Lower lobe of right lung (tissue), 2 donors: ENCODE data around the gene PADI3. TPM values are rescaled to one million over a fixed set of nuclear protein-coding genes. Genes with fewer than 3 reads are reported as not detected.

ENCODE experiments used
- ATAC-seq, 2 donors: fragments of 200-7000 bp; cut with Tn5 transposase; one replicate each; pipeline ENCODE4 v1.9.1; 2020 to 2022; ENCODE audit warnings: mild to moderate bottlenecking in 2 of 2, moderate library complexity in 2 of 2
- DNase-seq: peaks from one replicate; pipeline ENCODE4 v3.0.0-alpha.2; 2020
- H3K27ac ChIP-seq: fragments of 200-600 bp; one replicate; pipeline ENCODE4 v1.8.0; 2022
- H3K27me3 ChIP-seq: fragments of 200-600 bp; one replicate; pipeline ENCODE4 v1.8.0; 2022; ENCODE audit warnings: low read depth
- H3K36me3 ChIP-seq: fragments of 200-600 bp; one replicate; pipeline ENCODE4 v1.8.0; 2022; ENCODE audit warnings: mild to moderate bottlenecking
- H3K4me1 ChIP-seq: fragments of 200-600 bp; one replicate; pipeline ENCODE4 v1.8.0; 2022
- H3K4me3 ChIP-seq: fragments of 200-600 bp; one replicate; pipeline ENCODE4 v1.8.0; 2022; ENCODE audit warnings: mild to moderate bottlenecking
- H3K9me3 ChIP-seq: fragments of 200-600 bp; one replicate; pipeline ENCODE4 v1.8.0; 2022
- intact Hi-C: fragments of 100-400 bp; cut with DNase I; formaldehyde crosslinking; loops from one replicate; pipeline ENCODE4 v1.11.0; 2022
- total RNA-seq: library from RNA; stranded (reverse); fragmentation: NEBNext Ultra II Directional; extraction: Animal tissue kit (Norgen Biotek cat#: 25700); gene quantifications from one replicate; pipeline ENCODE4 v1.2.1, GENCODE V29; 2021
- TF ChIP-seq, protein P1 (sequence below): fragments of 200-600 bp; IDR thresholded peaks from one replicate; pipeline ENCODE4 v1.8.0; 2022; ENCODE audit warnings: antibody characterized with exemption, mild to moderate bottlenecking
- donor health status: DM: no; HTN: yes; CAD: no; lungs with severe emphysema.

PADI3 gene
- total RNA-seq, 1 donor from 2014 or later, result not detected

DNA sequence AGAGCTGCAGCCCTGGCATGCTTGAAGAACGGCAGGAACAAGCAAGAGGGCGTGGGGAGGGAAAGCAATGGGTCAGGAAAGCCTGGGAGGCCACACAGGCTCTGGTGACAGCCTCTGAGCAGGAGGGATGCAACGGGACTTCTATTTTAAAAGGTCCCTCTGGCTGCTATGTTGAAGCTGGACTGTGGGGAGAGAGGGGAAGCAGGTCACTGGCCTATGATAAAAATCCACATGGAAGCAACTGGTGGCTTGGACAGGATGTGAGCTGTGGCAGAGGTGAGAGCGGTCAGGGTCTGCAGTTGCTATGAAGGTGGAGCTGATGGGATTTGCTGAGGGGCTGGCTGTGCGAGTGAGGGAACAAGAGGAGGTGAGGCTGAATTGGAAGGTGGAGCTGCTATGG is 32.8 kb upstream of the PADI3 start:
- H3K4me1 ChIP-seq, result peaks cover 15% of the 10 kb centered on the region
- peaks cover 38% of the 10 kb centered on the region for H3K27me3 ChIP-seq
- ATAC-seq, result no peak
- H3K4me3 ChIP-seq, result no peak overlapping the region
- H3K9me3 ChIP-seq, result no peaks in the 10 kb centered on the region
- H3K27ac ChIP-seq, result no peak overlapping the region
- TF ChIP-seq, protein P1, sequence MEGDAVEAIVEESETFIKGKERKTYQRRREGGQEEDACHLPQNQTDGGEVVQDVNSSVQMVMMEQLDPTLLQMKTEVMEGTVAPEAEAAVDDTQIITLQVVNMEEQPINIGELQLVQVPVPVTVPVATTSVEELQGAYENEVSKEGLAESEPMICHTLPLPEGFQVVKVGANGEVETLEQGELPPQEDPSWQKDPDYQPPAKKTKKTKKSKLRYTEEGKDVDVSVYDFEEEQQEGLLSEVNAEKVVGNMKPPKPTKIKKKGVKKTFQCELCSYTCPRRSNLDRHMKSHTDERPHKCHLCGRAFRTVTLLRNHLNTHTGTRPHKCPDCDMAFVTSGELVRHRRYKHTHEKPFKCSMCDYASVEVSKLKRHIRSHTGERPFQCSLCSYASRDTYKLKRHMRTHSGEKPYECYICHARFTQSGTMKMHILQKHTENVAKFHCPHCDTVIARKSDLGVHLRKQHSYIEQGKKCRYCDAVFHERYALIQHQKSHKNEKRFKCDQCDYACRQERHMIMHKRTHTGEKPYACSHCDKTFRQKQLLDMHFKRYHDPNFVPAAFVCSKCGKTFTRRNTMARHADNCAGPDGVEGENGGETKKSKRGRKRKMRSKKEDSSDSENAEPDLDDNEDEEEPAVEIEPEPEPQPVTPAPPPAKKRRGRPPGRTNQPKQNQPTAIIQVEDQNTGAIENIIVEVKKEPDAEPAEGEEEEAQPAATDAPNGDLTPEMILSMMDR, result no peak
- H3K36me3 ChIP-seq, result no peaks in the 10 kb centered on the region
- DNase-seq, result no peak
- intact Hi-C loops, result no loop called here

DNA sequence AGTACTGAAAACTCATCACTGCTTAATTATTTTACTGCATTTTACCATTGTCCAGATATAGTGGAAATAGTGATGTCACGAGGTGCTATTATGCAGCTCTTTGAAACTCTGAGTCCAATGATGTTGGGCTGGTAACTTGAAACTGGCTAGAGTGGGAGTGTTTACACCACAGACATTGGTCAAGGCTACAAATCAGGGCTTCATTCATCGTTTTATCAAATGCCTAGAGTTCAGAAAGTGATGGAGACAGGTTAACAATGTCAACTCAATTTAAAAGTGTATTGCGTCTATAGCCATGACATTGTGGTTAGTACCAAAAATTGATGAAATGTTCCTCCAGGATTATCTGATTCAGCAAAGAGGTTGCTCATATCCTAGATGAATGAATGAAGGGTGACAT is 31.3 kb upstream of the PADI3 start:
- intact Hi-C loops, result no loop called here
- TF ChIP-seq, protein P1, result no peak
- H3K27me3 ChIP-seq, result peaks cover 33% of the 10 kb centered on the region
- H3K36me3 ChIP-seq, result no peaks in the 10 kb centered on the region
- ATAC-seq (no peak), DNase-seq (no peak)
- no peaks in the 10 kb centered on the region for H3K9me3 ChIP-seq
- no peak overlapping the region for H3K27ac ChIP-seq
- no peak overlapping the region for H3K4me3 ChIP-seq
- peaks cover 9% of the 10 kb centered on the region for H3K4me1 ChIP-seq

DNA sequence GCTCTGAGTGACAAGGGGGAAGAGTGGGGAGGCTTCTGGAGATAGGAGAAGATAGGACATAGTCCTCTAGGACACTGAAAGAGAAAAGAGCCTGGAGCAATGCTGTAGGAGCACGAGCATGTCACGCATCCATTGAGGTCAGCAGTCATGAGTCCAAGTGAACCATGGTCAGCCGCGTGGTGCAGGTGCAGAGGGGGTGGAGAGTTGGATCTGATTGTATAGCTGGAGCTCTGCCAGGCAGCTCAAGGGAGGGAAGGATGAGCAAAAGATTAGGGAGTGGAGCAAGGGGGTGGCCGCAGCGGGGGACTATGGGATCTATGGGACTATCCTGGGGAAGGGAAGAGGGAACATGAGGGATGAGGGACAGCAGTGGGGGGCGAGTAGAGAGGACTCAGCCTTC is 30.0 kb upstream of the PADI3 start:
- DNase-seq (no peak), ATAC-seq (no peak)
- no peak overlapping the region for H3K27ac ChIP-seq
- intact Hi-C loops, result no loop called here
- peaks cover 24% of the 10 kb centered on the region for H3K27me3 ChIP-seq
- H3K9me3 ChIP-seq, result no peaks in the 10 kb centered on the region
- TF ChIP-seq, protein P1, result no peak
- no peaks in the 10 kb centered on the region for H3K4me1 ChIP-seq
- H3K4me3 ChIP-seq, result no peak overlapping the region
- no peaks in the 10 kb centered on the region for H3K36me3 ChIP-seq

DNA sequence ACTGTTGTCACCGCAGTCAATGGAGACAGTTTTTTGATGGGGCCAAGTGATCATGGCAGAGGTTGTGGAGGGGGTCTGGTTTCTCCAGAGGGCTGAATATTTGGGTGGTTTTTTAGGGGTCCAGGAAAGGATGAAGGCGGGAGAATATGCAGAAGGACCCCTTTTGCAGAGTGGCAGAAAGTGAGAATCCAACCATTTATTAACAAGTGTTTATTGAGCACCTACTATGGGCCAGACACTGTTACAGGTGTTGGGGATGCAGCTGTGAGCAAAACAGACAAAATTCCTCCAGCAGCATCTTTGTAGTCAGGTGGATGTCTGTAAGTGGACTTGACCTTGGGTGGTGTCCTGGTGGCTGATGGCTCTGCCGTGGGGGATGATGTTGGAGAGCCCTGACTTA is 28.6 kb upstream of the PADI3 start:
- TF ChIP-seq, protein P1, result no peak
- Histone ChIP-seq H3K27me3 (peaks cover 12% of the 10 kb centered on the region), H3K9me3 (no peaks in the 10 kb centered on the region), H3K27ac (no peak overlapping the region), H3K4me3 (no peak overlapping the region), H3K36me3 (no peaks in the 10 kb centered on the region), H3K4me1 (no peaks in the 10 kb centered on the region)
- DNase-seq, result no peak
- intact Hi-C loops, result no loop called here
- no peak for ATAC-seq

DNA sequence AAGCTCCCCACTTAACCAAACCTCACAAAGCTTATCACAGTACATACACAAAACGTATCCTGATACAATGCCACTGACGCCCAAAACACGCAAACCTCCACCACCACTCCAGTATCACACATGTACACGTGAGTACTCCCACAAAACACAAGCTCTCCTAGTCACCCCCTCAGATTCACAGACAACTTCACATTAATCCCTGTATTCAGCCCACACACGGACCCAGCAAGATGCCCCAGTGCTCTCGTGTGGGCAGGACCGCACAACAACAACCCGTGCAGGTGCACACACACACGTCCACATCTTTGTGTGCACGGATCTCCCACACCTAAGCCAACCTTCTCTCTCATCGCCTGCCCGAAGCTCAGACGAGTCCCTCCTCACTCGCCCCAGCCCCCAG is 26.3 kb upstream of the PADI3 start:
- H3K4me1 ChIP-seq, result no peaks in the 10 kb centered on the region
- DNase-seq, result no peak
- peaks cover 5% of the 10 kb centered on the region for H3K27me3 ChIP-seq
- no peak overlapping the region for H3K27ac ChIP-seq
- TF ChIP-seq, protein P1, result no peak
- H3K4me3 ChIP-seq, result no peak overlapping the region
- H3K9me3 ChIP-seq, result no peaks in the 10 kb centered on the region
- intact Hi-C loops, result no loop called here
- ATAC-seq, result no peak
- no peaks in the 10 kb centered on the region for H3K36me3 ChIP-seq

DNA sequence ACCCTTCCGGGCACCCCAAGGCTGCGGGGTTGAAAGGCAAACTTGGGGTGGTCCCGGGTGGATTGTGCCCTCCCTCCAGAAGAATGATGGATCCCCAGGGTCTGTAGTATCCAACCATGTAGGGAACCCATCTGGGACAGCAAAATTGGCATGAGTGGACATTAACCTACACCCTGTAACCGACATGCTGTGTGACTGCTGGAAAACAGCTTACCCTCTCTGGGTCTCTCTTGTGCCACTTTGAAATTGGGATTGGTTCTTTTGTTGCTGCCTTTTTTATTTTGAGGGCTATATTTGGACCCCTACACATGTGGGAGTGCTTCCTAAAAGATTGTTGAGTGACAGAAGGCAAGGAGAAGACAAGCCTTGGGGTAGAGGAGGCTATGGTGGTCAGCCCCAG is 24.5 kb upstream of the PADI3 start:
- Histone ChIP-seq H3K27ac (no peak overlapping the region), H3K36me3 (no peaks in the 10 kb centered on the region), H3K4me3 (no peak overlapping the region), H3K27me3 (peaks cover 5% of the 10 kb centered on the region), H3K9me3 (no peaks in the 10 kb centered on the region), H3K4me1 (no peaks in the 10 kb centered on the region)
- ATAC-seq, result no peak
- TF ChIP-seq, protein P1, result no peak
- no peak for DNase-seq
- intact Hi-C loops, result no loop called here
